ENCODE data around the gene FNBP1.

GRCh38 chr9:130053504-130054324 is 10.7 kb upstream of the FNBP1 start, which contains the start of gene GPR107:
- TF ChIP-seq CTCF (IDR thresholded peaks at IDR 0.05) (no peak), EZH2 (IDR thresholded peaks at IDR 0.05; ENCODE audit: borderline replicate concordance, insufficient read depth, low read depth, low read length, poor library complexity, severe bottlenecking) (no peak)

All from B cell (primary cell).